ENCODE results near the gene FAT1. TPM values are rescaled to one million over a fixed set of nuclear protein-coding genes. Genes with fewer than 3 reads are reported as not detected.

The FAT1 gene
- total RNA-seq, 4 donors from 2014 or later: 91.2 to 133 (median 105) TPM

DNA sequence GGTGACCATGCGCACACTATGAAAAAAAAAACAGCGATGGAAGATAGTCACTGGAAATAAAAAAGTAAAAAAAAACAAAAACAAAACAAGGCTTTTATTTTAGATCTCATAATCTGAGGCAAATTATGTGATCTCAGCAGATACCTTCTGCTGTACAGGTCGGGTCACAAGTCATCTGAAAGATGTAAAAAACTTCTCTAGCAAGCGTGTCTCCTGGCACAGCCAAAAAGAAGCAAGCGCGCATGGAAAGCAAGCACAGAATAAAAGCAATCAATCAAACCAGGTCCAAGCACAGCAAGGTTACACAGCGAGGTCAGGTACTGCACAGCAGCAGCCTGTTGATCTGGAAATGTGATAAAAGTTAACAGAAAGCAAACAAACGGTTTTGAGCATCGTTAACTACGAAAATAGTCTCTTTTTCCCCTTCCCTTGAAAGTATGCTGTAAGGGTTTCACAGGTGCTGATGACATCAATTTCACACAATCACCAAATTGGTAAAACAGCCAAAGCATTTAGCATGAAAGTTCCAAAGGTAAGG is 89.0 kb downstream of the FAT1 start:
- Histone ChIP-seq H3K27ac (no peak overlapping the region), H3K27me3 (no peaks in the 10 kb centered on the region), H3K9me3 (no peaks in the 10 kb centered on the region), H3K36me3 (peaks cover 50% of the 10 kb centered on the region), H3K4me1 (no peaks in the 10 kb centered on the region), H3K4me3 (no peak overlapping the region)
- DNase-seq (ENCODE audit: low spot score in 2 of 2): no peak
- TF ChIP-seq EP300 (IDR thresholded peaks at IDR 0.05): no peak
- no peak for TF ChIP-seq POLR2AphosphoS5 (IDR thresholded peaks at IDR 0.05)
- no peak for TF ChIP-seq CTCF (IDR thresholded peaks at IDR 0.05)
- TF ChIP-seq POLR2A (IDR thresholded peaks at IDR 0.05): no peak
- WGBS: 88% methylated on average over 10 of the region's 10 CpGs

DNA sequence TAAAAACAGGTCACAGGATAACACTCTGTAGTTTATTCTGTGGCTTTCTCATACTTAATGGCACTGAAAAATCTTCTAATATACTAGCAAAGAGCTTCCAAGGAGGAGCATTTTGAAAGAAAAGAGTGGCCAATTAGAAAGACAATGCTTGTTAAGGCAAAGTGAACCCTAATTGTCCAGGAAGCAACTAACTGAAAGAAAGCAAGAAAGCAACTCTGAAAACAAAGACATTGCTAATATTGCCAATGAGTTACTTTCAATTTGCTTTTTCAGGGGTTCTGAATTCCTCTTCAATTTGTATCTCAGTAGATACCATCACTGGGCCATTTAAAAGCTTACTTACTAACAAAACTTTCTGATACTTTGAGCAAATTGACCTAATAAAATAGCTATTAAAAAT is 89.8 kb downstream of the FAT1 start:
- H3K36me3 ChIP-seq: peaks cover 54% of the 10 kb centered on the region
- TF ChIP-seq POLR2AphosphoS5 (IDR thresholded peaks at IDR 0.05) (no peak), CTCF (IDR thresholded peaks at IDR 0.05) (no peak)
- H3K4me1 ChIP-seq: no peaks in the 10 kb centered on the region
- no peaks in the 10 kb centered on the region for H3K9me3 ChIP-seq
- H3K27ac ChIP-seq: no peak overlapping the region
- no peak overlapping the region for H3K4me3 ChIP-seq
- H3K27me3 ChIP-seq: no peaks in the 10 kb centered on the region
- no peak for DNase-seq (ENCODE audit: low spot score in 2 of 2)

DNA sequence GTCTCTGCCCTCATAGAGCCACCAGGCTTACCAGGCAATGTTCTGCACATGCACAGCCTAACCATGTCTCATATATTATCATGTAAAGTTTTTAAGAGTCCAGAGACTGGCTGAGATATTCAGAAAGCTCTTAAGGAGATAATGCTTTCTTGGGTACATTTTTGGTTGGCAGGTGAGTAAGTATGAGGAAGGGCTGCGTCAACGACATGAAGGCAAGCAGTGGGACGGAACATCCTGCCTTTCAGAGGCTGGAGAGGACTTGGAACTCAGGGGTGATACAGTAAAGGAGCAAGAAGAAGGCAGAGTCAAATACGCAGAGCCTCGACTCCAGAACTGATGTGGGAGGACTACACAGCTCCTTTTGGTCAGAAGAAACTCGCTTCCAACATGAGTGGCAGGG is 93.5 kb downstream of the FAT1 start:
- no peak for TF ChIP-seq POLR2AphosphoS5 (IDR thresholded peaks at IDR 0.05)
- no peak for TF ChIP-seq POLR2A (IDR thresholded peaks at IDR 0.05)
- TF ChIP-seq EP300 (IDR thresholded peaks at IDR 0.05): no peak
- TF ChIP-seq CTCF (IDR thresholded peaks at IDR 0.05): no peak
- no peak overlapping the region for H3K4me3 ChIP-seq
- WGBS: 95% methylated on average over 6 of the region's 6 CpGs
- H3K4me1 ChIP-seq: no peaks in the 10 kb centered on the region
- H3K27me3 ChIP-seq: no peaks in the 10 kb centered on the region
- no peaks in the 10 kb centered on the region for H3K9me3 ChIP-seq
- H3K36me3 ChIP-seq: peaks cover 69% of the 10 kb centered on the region
- DNase-seq (ENCODE audit: low spot score in 2 of 2): no peak
- H3K27ac ChIP-seq: no peak overlapping the region

- no peaks in the 10 kb centered on the region for H3K27me3 ChIP-seq
- TF ChIP-seq POLR2A (IDR thresholded peaks at IDR 0.05) (no peak), CTCF (IDR thresholded peaks at IDR 0.05) (no peak), EP300 (IDR thresholded peaks at IDR 0.05) (no peak)
- H3K4me1 ChIP-seq: peaks cover 3% of the 10 kb centered on the region
- no peak overlapping the region for H3K4me3 ChIP-seq
- H3K9me3 ChIP-seq: no peaks in the 10 kb centered on the region
- H3K36me3 ChIP-seq: peaks cover 57% of the 10 kb centered on the region
- no peak overlapping the region for H3K27ac ChIP-seq
- DNase-seq (ENCODE audit: low spot score in 2 of 2): no peak
- WGBS: 90% methylated on average over 21 of the region's 21 CpGs
These were observed 95.5 kb downstream of the FAT1 start for GRCh38 chr4:186628058-186628711.

GRCh38 chr4:186627226-186627865 is 96.3 kb downstream of the FAT1 start:
- Histone ChIP-seq H3K4me1 (peaks cover 7% of the 10 kb centered on the region), H3K27ac (no peak overlapping the region), H3K36me3 (peaks cover 53% of the 10 kb centered on the region), H3K4me3 (no peak overlapping the region), H3K9me3 (no peaks in the 10 kb centered on the region), H3K27me3 (no peaks in the 10 kb centered on the region)
- no peak for TF ChIP-seq CTCF (IDR thresholded peaks at IDR 0.05)
- no peak for TF ChIP-seq POLR2A (IDR thresholded peaks at IDR 0.05)
- no peak for TF ChIP-seq POLR2AphosphoS5 (IDR thresholded peaks at IDR 0.05)
- WGBS: 81% methylated on average over 10 of the region's 10 CpGs
- DNase-seq (ENCODE audit: low spot score in 2 of 2): no peak

Data from suprapubic skin (tissue), 4 donors.